ENCODE measurements around the gene POLR2L. TPM values are rescaled to one million over a fixed set of nuclear protein-coding genes. Genes with fewer than 3 reads are reported as not detected.

The POLR2L gene
- total RNA-seq, 1 donor from 2014 or later = 163 TPM

- no peak for DNase-seq (ENCODE audit: low read depth, low spot score)
Observed at GRCh38 chr11:869399-870126, 27.2 kb upstream of the POLR2L start.

- DNase-seq (ENCODE audit: low read depth, low spot score) = no peak
Observed at GRCh38 chr11:868802-869201, 26.5 kb upstream of the POLR2L start.

GRCh38 chr11:868394-868793 is 26.1 kb upstream of the POLR2L start:
- no peak for DNase-seq (ENCODE audit: low read depth, low spot score)

GRCh38 chr11:867856-868358 is 25.6 kb upstream of the POLR2L start:
- no peak for DNase-seq (ENCODE audit: low read depth, low spot score)

GRCh38 chr11:866481-866880 is 24.2 kb upstream of the POLR2L start:
- DNase-seq (ENCODE audit: low read depth, low spot score) = no peak

GRCh38 chr11:865462-866430 is 23.4 kb upstream of the POLR2L start:
- DNase-seq (ENCODE audit: low read depth, low spot score) = no peak

- no peak for DNase-seq (ENCODE audit: low read depth, low spot score)
Observed at GRCh38 chr11:864898-865297, 22.6 kb upstream of the POLR2L start.

GRCh38 chr11:863910-864827 is 21.8 kb upstream of the POLR2L start:
- DNase-seq (ENCODE audit: low read depth, low spot score) = no peak

GRCh38 chr11:863023-863909 is 20.9 kb upstream of the POLR2L start:
- no peak for DNase-seq (ENCODE audit: low read depth, low spot score)

GRCh38 chr11:862696-863022 is 20.3 kb upstream of the POLR2L start:
- DNase-seq (ENCODE audit: low read depth, low spot score) = no peak

- no peak for DNase-seq (ENCODE audit: low read depth, low spot score)
Observed at GRCh38 chr11:862081-862661, 19.8 kb upstream of the POLR2L start.

- no peak for DNase-seq (ENCODE audit: low read depth, low spot score)
Observed at GRCh38 chr11:861105-861479, 18.8 kb upstream of the POLR2L start.

GRCh38 chr11:860234-861104 is 18.1 kb upstream of the POLR2L start:
- no peak for DNase-seq (ENCODE audit: low read depth, low spot score)

GRCh38 chr11:859394-860131 is 17.2 kb upstream of the POLR2L start:
- DNase-seq (ENCODE audit: low read depth, low spot score) = no peak

- no peak for DNase-seq (ENCODE audit: low read depth, low spot score)
Observed at GRCh38 chr11:858762-859339, 16.5 kb upstream of the POLR2L start.

GRCh38 chr11:858053-858761 is 15.9 kb upstream of the POLR2L start:
- no peak for DNase-seq (ENCODE audit: low read depth, low spot score)

- no peak for DNase-seq (ENCODE audit: low read depth, low spot score)
Observed at GRCh38 chr11:856397-856796, 14.1 kb upstream of the POLR2L start.

Data from pulmonary artery endothelial cell (primary cell).